Ectodermal cell (in vitro differentiated cells): ENCODE measurements around the gene CCDC50.
A peak's percentile ranks its signal among the peaks of the same experiment; 100 is the strongest.

Source experiments
- H3K27ac ChIP-seq: 2 replicates; pipeline ENCODE4 v1.7.0; 2013; ENCODE audit warnings: mild to moderate bottlenecking, low read depth, low read length; ENCODE audit not compliant: insufficient read depth, poor library complexity, severe bottlenecking
- H3K27me3 ChIP-seq: 2 replicates; pipeline ENCODE4 v1.7.0; 2013; ENCODE audit warnings: mild to moderate bottlenecking, low read length; ENCODE audit not compliant: insufficient read depth, control insufficient read depth, poor library complexity, severe bottlenecking
- H3K36me3 ChIP-seq: one replicate; pipeline ENCODE4 v1.7.0; 2013; ENCODE audit warnings: low read length; ENCODE audit not compliant: control insufficient read depth, insufficient read depth
- H3K4me1 ChIP-seq: one replicate; pipeline ENCODE4 v1.7.0; 2013; ENCODE audit warnings: low read length; ENCODE audit not compliant: control insufficient read depth, insufficient read depth
- H3K4me3 ChIP-seq: 2 replicates; pipeline ENCODE4 v1.7.0; 2013; ENCODE audit warnings: low read depth, low read length, control low read depth; ENCODE audit not compliant: insufficient read depth
- H3K9me3 ChIP-seq: 2 replicates; pipeline ENCODE4 v1.7.0; 2013; ENCODE audit warnings: mild to moderate bottlenecking, low read length, moderate library complexity; ENCODE audit not compliant: control insufficient read depth
- WGBS, 2 experiments: methylation state at CpG; one replicate each; pipeline ENCODE4 v1.1.7; 2013; ENCODE audit warnings: missing lambda C conversion rate in 2 of 2; 5-methylcytosine and 5-hydroxymethylcytosine counted together

The CCDC50 gene

DNA sequence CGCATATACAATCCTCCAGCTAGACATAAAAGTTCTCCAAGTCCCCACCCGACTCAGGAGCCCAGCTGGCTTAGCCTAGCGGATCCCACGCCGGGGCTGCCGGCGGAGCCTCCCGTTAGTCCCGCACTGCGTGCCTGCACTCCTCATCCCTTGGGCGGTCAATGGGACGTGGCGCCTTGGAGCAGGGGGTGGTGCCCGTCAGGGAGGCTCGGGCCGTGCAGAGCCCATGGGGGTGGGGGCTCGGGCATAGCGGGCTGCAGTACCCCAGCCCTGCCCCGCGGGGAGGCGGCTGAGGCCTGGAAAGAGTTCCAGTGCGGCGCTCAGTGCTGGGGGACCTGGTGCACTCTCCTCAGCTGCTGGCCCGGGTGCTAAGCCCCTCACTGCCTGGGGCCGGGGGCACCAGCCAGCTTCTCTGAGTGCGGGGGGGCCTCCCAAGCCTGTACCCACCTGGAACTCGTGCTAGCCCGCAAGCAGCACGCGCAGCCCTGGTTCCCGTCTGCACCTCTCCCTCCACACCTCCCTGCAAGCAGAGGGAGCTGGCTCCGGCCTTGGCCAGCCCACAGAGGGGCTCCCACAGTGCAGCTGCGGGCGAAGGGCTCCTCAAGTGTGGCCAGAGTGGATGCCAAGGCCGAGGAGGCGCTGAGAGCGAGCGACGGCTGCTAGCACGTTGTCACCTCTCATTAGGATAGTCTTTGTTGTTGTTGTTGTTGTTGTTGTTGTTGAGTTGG is 12.2 kb upstream of the CCDC50 start:
- Histone ChIP-seq H3K27me3 (no peaks in the 10 kb centered on the region), H3K4me3 (no peak overlapping the region), H3K9me3 (no peaks in the 10 kb centered on the region), H3K36me3 (no peaks in the 10 kb centered on the region), H3K4me1 (no peaks in the 10 kb centered on the region), H3K27ac (no peak overlapping the region)
- 94% methylated on average over 40 of the region's 40 CpGs for WGBS, 2 experiments

DNA sequence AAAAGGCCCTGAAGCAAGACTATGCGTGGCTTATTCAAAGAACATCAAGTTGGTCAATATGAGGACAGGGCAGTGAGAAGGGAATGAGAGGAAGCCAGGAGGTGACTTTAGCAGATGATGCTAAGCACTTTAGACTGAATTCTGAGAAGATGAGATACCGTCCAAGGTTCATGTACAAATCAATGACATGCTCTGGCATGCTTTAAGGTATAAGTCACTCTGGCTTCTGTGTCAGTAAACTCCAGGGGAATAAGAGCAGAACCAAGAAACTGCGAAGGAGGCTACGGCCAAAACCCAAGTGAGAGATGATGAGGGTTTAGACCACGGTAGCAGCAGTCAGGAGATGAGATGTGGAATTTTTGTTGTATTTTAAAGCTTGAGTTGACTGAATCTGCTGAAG is 8.9 kb upstream of the CCDC50 start:
- H3K36me3 ChIP-seq, result no peaks in the 10 kb centered on the region
- no peak overlapping the region for H3K4me3 ChIP-seq
- no peaks in the 10 kb centered on the region for H3K4me1 ChIP-seq
- 86% methylated on average over 5 of the region's 5 CpGs for WGBS, 2 experiments
- H3K9me3 ChIP-seq, result no peaks in the 10 kb centered on the region
- no peak overlapping the region for H3K27ac ChIP-seq
- H3K27me3 ChIP-seq, result no peaks in the 10 kb centered on the region

DNA sequence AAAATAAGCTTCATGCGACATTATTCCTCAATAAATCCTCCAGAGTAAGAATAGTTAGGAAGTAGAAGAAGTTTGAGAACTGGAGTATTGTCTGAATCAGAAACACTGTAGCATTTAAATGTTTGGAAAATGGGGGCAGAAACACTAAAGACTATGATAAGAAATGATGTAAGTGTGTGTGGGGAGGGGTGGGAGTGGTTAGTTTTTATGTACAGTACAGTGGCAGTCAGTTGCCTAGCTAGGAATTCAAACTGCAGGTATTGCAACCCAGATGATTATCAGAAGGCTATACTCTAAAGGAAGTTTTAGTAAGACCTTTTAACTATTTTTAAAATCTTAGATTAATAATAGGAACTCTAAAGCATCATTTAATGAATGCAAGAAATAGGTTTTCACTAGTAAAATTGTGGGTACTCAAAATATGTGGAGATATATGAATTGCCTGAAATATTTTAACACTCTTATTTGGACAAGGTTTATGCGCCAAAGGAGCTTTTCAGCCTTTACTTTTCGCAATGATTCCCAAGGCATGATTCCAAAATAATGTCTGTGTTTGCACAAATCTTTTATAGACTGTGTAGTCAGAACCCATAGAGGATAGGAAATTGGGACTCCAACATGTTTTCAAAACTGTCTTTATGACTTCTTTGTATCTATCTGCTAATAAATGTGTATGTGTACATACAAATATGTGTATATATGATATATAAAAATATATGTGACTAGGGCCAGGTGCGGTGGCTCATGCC is 8.0 kb upstream of the CCDC50 start:
- no peak overlapping the region for H3K27ac ChIP-seq
- WGBS, 2 experiments, result 95 to 98% methylated on average over 4 of the region's 4 CpGs
- H3K4me3 ChIP-seq, result no peak overlapping the region
- no peaks in the 10 kb centered on the region for H3K4me1 ChIP-seq
- no peaks in the 10 kb centered on the region for H3K27me3 ChIP-seq
- H3K9me3 ChIP-seq, result no peaks in the 10 kb centered on the region
- no peaks in the 10 kb centered on the region for H3K36me3 ChIP-seq

DNA sequence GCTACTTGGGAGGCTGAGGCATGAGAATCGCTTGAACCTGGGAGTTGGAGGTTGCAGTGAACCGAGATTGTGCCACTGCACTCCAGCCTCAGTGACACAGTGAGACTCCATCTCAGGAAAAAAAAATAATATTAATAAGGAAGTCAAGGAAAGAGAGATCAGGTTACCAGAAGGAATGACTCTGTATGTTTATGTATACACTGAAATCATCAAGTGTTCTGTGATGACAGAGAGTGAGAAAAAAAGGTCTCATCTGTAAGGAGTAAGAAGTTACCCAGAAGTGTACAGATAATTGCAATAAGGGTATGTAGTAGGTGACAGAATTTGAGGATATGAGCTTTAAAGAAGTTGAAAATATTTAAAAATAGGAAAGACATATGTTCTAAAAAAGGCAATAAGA is 4.3 kb upstream of the CCDC50 start:
- Histone ChIP-seq H3K4me3 (no peak overlapping the region), H3K4me1 (peaks cover 3% of the 10 kb centered on the region), H3K27me3 (no peaks in the 10 kb centered on the region), H3K27ac (no peak overlapping the region), H3K9me3 (no peaks in the 10 kb centered on the region), H3K36me3 (no peaks in the 10 kb centered on the region)
- 85 to 98% methylated on average over 2 of the region's 2 CpGs for WGBS, 2 experiments

DNA sequence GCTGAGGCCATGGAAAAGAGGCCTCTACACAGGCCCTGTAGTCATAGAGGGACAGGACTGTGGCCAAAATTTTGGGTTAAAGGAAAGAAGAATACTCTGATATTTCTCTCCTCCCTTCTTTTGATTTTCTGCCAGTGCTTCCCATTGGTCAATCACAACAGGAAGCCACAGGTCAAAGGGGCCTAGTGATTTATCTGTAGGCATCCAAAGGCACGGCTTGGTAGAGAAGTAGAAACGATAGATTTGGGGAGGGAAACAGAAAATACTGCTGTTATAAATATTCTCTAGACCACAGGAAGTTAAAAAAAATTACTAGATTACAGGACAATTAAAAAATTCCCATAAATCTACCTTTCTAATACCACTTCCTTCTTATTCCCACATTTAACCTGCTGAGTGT is 1.7 kb upstream of the CCDC50 start:
- H3K27me3 ChIP-seq, result no peaks in the 10 kb centered on the region
- H3K4me3 ChIP-seq, result no peak overlapping the region
- 67% methylated on average over 1 of the region's 2 CpGs; no CpG with 5 or more reads in 1 of the 2 experiments for WGBS, 2 experiments
- H3K27ac ChIP-seq, result no peak overlapping the region
- H3K4me1 ChIP-seq, result peaks cover 10% of the 10 kb centered on the region
- no peaks in the 10 kb centered on the region for H3K9me3 ChIP-seq
- H3K36me3 ChIP-seq, result no peaks in the 10 kb centered on the region

DNA sequence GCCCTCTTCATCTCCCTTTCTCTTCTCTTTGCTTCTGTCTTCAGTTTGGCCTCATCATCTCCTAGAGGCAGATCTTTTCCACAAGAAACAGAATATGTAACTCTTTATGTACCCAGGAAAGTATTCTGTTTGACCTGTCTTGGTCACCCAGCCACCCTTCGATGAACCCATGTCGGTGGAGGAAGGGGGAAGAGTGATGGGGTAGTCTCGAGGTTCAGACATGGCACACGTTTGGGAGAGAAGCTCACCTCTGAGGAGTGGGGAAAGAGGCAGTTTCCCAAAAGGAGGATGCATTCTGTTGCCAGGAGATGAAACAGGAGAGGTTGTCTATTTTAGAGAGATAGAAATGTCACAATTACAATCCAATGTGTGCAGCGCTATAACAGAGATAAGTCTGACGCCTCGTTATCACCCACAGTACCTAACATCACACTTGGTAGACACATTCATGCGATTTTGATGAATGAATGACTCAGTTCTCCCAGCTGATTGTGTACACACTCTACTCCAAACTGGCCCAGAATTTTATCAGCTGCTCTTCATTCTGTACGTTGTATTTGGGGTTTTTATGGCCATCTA is 722 bp upstream of the CCDC50 start:
- Histone ChIP-seq H3K9me3 (no peaks in the 10 kb centered on the region), H3K27me3 (no peaks in the 10 kb centered on the region), H3K36me3 (no peaks in the 10 kb centered on the region), H3K27ac (peak overlapping the region; percentile 95), H3K4me1 (peaks cover 10% of the 10 kb centered on the region), H3K4me3 (peak overlapping the region; percentile 88)
- WGBS, 2 experiments, result 64 to 70% methylated on average over 9 of the region's 9 CpGs

DNA sequence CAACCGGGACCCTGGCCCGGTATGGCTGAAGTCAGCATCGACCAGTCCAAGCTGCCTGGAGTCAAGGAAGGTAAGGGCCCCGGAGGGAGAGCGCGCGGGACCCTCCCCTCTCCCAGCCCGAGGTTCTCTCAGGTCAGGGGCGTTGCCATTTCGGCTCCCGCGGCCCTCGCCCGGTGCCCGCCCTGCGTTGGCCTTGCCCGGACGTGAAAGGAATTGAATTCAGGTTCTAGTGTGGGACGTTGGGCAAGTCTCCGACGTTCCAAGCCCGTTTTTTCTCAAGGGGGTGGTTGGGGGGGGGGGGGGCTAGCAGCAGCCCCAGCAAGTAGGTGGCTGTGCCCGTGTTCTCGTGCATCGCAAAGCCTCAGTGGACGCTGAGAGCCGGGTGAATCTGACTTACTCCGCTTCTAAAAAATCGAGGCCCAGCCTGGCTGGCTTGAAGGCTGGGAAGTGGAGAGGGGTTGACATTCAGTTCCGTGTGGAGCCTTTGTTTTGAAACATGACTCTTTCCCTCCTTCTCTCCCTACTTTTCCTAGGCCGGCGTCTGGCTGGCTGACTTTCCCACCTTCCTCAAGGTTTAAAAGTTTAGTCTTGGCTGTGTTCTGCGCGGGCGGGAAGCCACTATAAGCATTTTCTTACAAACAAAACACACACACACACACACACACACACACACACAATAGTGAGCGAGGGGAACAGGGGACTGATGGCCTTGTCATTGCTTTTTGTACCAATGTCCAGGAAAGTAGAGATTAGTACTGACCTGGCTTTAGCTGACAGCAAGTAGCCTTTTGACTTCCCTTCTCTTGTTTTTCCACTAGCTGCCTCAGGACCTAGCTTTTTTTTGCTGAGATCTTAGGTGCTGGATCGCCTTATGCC is 698 bp downstream of the CCDC50 start, which contains the start of gene UTS2B:
Gene UTS2B (minus strand): TSS at position 873 of the 876 bp plus-strand sequence. CDS start 48,337 bp downstream, outside the sequence.
- no peaks in the 10 kb centered on the region for H3K9me3 ChIP-seq
- peak within 1 kb of the TSS; percentile 95 for H3K27ac ChIP-seq
- H3K27me3 ChIP-seq, result no peaks in the 10 kb centered on the region
- peak within 1 kb of the TSS; percentile 88 for H3K4me3 ChIP-seq
- WGBS, 2 experiments, result 1% methylated on average over 37 of the region's 37 CpGs
- H3K36me3 ChIP-seq, result no peaks in the 10 kb centered on the region
- H3K4me1 ChIP-seq, result peaks cover 10% of the 10 kb centered on the region

DNA sequence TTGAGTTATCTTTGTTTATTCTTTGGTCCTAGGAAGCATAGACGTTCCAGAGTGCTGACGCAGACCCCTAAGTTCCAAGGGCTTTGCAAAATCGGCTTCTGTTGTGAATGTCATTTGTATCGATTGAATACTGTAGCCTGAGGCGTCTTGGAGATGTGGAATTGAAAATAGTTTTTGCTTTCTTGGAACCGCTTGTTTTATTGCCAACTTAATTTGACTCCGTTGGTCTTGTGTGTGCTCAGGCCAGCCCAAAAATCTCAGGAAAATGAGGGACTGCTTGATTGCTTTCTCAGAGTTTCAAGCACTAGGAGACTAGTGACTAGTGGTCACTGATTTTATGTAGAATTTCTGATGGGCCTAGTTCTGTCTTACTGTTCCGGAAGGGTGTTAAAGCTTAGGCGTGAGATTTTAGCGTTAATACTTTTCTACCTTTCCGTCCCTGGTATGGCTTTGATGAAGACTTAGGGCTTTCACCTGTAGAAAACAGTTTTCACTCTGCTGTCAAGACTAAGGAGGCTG is 1.4 kb downstream of the CCDC50 start:
- peak overlapping the region; percentile 88 for H3K4me3 ChIP-seq
- no peaks in the 10 kb centered on the region for H3K9me3 ChIP-seq
- H3K4me1 ChIP-seq, result peaks cover 10% of the 10 kb centered on the region
- WGBS, 2 experiments, result 39 to 41% methylated on average over 11 of the region's 11 CpGs
- H3K27me3 ChIP-seq, result no peaks in the 10 kb centered on the region
- peak overlapping the region; percentile 95 for H3K27ac ChIP-seq
- H3K36me3 ChIP-seq, result no peaks in the 10 kb centered on the region

DNA sequence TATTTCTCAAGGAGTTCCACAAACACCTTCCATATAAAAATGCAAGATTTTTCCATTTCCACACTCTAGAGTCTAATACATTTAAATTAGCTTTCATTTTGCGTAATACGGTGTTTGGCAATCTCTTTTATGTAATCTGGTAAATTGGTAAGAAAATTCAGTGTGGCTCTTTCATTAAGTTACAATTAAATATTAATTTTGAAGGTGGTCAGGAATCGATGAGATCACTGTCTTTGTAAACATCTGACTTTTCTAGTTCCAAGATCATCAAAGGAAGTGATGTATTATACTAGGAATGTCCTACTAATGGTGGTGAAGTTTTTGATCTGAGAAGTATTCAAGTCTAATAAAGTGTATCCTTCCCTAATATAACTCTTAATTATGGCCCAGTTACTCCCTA is 2.2 kb downstream of the CCDC50 start:
- H3K36me3 ChIP-seq, result no peaks in the 10 kb centered on the region
- no peak overlapping the region for H3K27ac ChIP-seq
- no peaks in the 10 kb centered on the region for H3K9me3 ChIP-seq
- peaks cover 10% of the 10 kb centered on the region for H3K4me1 ChIP-seq
- no peaks in the 10 kb centered on the region for H3K27me3 ChIP-seq
- WGBS, 2 experiments, result 95% methylated on average over 2 of the region's 3 CpGs; no CpG with 5 or more reads in 1 of the 2 experiments
- H3K4me3 ChIP-seq, result peak overlapping the region; percentile 88
